Subcutaneous adipose tissue (tissue), 4 donors: ENCODE data around the gene TLR7. TPM values are rescaled to one million over a fixed set of nuclear protein-coding genes. Genes with fewer than 3 reads are reported as not detected.

Experiments
- total RNA-seq, 4 donors: library from RNA; depleted of rRNA; stranded (reverse); fragments of >200 nt; gene quantifications; one replicate each; pipeline ENCODE4 v1.1.0, GENCODE V29; 2016
- TF ChIP-seq, protein P1 (sequence below): fragments of 450-650 bp; IDR thresholded peaks from one replicate; pipeline ENCODE4 v1.5.1; 2016; ENCODE audit warnings: low read depth, mild to moderate bottlenecking, control low read depth, antibody characterized with exemption, moderate library complexity

TLR7 gene
- total RNA-seq, 4 donors from 2014 or later = 0.19 to 5.3 (median 1.8) TPM

DNA sequence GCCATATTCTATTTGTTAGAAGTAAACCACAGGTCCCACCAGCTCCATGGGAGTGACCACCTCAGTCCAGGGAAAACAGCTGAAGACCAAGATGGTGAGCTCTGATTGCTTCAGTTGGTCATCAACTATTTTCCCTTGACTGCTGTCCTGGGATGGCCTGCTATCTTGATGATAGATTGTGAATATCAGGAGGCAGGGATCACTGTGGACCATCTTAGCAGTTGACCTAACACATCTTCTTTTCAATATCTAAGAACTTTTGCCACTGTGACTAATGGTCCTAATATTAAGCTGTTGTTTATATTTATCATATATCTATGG, 55.7 kb downstream of the TLR7 start:
- TF ChIP-seq, protein P1, sequence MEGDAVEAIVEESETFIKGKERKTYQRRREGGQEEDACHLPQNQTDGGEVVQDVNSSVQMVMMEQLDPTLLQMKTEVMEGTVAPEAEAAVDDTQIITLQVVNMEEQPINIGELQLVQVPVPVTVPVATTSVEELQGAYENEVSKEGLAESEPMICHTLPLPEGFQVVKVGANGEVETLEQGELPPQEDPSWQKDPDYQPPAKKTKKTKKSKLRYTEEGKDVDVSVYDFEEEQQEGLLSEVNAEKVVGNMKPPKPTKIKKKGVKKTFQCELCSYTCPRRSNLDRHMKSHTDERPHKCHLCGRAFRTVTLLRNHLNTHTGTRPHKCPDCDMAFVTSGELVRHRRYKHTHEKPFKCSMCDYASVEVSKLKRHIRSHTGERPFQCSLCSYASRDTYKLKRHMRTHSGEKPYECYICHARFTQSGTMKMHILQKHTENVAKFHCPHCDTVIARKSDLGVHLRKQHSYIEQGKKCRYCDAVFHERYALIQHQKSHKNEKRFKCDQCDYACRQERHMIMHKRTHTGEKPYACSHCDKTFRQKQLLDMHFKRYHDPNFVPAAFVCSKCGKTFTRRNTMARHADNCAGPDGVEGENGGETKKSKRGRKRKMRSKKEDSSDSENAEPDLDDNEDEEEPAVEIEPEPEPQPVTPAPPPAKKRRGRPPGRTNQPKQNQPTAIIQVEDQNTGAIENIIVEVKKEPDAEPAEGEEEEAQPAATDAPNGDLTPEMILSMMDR = no peak

DNA sequence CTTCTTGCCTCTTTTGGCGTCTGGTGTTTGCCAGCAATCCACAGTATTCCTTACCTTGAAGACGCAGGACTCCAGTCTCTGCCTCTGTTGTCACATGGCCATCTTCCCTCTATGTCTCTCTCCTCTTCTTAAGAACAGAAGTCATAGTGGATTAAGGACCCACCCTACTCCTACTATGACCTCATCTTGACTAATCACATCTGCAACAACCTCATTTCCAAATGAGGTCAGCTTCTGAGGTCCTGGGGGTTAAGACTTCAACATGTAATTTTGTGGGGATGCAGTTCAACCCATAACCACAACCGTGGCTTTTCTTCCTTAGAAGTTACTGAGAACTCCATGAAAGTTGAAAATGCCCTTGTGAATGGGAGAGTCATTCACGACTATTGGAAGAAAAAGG, 62.8 kb downstream of the TLR7 start:
- TF ChIP-seq, protein P1 = no peak

DNA sequence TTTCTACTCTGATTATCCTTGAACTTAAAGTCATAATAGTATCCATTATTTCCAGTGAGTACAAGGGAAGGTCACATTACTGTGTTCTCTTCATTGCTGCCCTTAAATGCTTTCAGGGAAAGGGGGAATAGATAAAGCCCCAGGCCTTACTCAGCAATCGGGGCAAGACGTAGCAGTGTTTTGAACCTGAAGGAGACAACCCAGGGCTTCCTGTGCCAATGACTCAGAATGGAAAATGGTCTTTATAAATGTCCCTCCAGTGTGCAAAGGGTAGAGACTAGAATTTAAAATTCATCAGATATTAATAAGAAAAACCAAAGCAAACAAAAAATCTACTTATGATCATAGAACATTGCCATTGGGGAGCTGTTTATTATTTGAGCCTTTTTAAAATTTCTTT, 63.3 kb downstream of the TLR7 start:
- TF ChIP-seq, protein P1 = no peak

GRCh38 chrX:12932244-12932643, 65.4 kb downstream of the TLR7 start:
- TF ChIP-seq, protein P1 = no peak

DNA sequence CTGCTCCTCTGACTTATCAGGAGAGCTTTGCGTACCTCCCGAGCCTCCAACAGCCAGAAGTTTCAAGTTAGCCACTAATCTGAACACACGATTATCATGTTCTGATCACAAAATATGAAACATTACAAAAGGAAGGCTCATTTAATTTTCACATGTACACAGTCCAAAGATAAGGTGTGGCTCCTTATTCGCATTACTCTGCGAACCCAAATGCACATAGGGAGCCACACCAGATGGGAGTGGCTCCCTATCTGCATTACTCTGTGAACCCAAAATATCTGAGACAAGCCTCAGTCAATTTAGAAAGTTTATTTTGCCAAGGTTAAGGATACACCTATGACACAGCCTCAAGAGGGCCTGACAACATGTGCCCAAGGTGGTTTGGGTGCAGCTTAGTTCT, 68.0 kb downstream of the TLR7 start:
- TF ChIP-seq, protein P1 = no peak

DNA sequence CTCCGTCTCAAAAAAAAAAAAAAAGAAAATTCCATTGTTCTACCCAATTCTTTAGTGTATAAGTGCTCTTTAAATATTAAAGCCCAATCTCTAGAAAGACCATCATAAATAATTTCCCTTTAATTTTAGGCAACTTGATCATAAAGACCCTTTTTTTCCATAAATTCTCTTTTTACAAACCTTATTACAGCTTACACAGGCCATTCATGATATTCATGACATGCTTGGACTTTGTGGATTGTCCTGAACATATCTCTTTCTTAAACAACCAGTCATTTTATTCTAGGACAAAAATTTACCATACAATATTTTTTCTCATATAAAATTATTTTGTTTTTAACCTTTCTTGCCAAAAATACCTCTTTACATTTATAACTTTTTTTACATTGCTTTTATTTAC, 70.1 kb downstream of the TLR7 start:
- TF ChIP-seq, protein P1 = no peak

Other genes starting within 250 kb of the TLR7 start
- gene PRPS2, start 75.7 kb upstream of the TLR7 start, total RNA-seq = 10 to 100 TPM; 17.8 to 56.6 (median 25.5) TPM
- gene TLR8, start 39.5 kb downstream of the TLR7 start, total RNA-seq = 10 to 100 TPM in 2 of 4 donors, 1 to 10 TPM in 2; 2.1 to 35.5 (median 7.9) TPM
- 1,000 to 10,000 TPM; 3,003 to 8,971 (median 6,474) TPM for gene TMSB4X, start 108.0 kb downstream of the TLR7 start, total RNA-seq
- gene FAM9C, start 177.5 kb downstream of the TLR7 start, total RNA-seq = under 1 TPM in 2 of 4 donors, not detected in 2; 0.17 to 0.22 TPM